GM13977 (cell line): Measurements from ENCODE around the gene GRAMD2B.
"Not testable (repeated sequence)": the region's sequence is repeated elsewhere in the genome, so short reads cannot be mapped to it uniquely, and the experiment has no call there.

Experiments used
- DNase-seq: peaks from one replicate; pipeline ENCODE4 v3.0.0; 2012; ENCODE audit warnings: low spot score
- in situ Hi-C: fragments of 300-500 bp; cut with MboI; formaldehyde crosslinking; loops from one replicate; pipeline ENCODE4 v1.12.0; 2022; ENCODE audit warnings: low sequenced_read_pairs, low pct_unique_long_range_greater_than_20kb, mixed read lengths, inconsistent platforms; ENCODE audit not compliant: unreplicated experiment
- TF ChIP-seq, protein P1 (sequence below): IDR thresholded peaks from 2 replicates; pipeline ENCODE4 v1.5.1; 2012; ENCODE audit warnings: mild to moderate bottlenecking, control low read depth; ENCODE audit not compliant: insufficient read depth; ENCODE audit errors: extremely low read depth, missing control alignments

Gene GRAMD2B

GRCh38 chr5:126438868-126439267, 15.7 kb downstream of the GRAMD2B start:
- TF ChIP-seq, protein P1, sequence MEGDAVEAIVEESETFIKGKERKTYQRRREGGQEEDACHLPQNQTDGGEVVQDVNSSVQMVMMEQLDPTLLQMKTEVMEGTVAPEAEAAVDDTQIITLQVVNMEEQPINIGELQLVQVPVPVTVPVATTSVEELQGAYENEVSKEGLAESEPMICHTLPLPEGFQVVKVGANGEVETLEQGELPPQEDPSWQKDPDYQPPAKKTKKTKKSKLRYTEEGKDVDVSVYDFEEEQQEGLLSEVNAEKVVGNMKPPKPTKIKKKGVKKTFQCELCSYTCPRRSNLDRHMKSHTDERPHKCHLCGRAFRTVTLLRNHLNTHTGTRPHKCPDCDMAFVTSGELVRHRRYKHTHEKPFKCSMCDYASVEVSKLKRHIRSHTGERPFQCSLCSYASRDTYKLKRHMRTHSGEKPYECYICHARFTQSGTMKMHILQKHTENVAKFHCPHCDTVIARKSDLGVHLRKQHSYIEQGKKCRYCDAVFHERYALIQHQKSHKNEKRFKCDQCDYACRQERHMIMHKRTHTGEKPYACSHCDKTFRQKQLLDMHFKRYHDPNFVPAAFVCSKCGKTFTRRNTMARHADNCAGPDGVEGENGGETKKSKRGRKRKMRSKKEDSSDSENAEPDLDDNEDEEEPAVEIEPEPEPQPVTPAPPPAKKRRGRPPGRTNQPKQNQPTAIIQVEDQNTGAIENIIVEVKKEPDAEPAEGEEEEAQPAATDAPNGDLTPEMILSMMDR: no peak
- in situ Hi-C loops: no loop called here
- no peak for DNase-seq

GRCh38 chr5:126439724-126440123, 16.5 kb downstream of the GRAMD2B start:
- DNase-seq, in situ Hi-C loops: not testable (repeated sequence)

DNA sequence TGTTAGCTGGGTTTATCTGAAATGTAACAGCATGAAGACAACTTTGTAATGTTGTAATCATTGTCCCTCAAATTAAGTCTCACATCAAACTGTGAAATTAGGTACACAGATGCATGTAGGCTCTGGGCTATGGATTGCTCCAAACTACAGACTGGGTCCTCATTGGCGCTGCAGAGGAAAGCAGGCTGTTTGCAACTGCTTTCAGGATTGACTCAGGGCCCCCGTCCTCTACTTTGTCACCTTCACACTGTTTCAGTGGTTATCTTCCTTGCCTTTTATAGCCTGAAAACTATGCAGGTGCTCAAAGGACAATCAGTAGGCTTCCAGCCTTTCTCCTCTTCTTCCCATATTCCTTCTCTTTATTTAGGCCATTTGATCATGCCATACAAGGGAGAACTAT, 18.0 kb downstream of the GRAMD2B start:
- TF ChIP-seq, protein P1: no peak
- in situ Hi-C loops: no loop called here
- no peak for DNase-seq

GRCh38 chr5:126443374-126443851, 20.2 kb downstream of the GRAMD2B start:
- in situ Hi-C loops: no loop called here
- TF ChIP-seq, protein P1: no peak

DNA sequence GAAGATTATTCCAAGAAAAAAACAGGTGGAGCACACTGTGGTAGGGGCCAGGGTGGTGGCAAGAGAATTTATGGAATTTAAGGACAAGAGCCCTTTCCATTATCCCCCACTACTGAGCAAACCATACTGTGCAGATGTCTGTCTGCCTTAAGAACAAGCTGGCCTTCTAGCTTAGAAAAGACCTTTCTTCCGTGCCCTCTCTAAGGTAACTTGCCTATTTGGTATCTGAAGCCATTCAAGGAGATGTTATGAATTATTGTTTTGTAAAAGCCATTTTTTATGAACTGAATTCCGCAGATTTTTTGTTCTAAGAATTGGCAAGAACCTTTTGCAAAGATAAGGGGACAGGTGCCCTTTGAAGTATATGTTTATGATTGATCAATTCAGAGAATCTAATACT, 20.9 kb downstream of the GRAMD2B start:
- TF ChIP-seq, protein P1: no peak
- no peak for DNase-seq

More at GRCh38 chr5:126443374-126443851, 20.2 kb downstream of the GRAMD2B start:
- DNase-seq: peak; percentile 34

DNA sequence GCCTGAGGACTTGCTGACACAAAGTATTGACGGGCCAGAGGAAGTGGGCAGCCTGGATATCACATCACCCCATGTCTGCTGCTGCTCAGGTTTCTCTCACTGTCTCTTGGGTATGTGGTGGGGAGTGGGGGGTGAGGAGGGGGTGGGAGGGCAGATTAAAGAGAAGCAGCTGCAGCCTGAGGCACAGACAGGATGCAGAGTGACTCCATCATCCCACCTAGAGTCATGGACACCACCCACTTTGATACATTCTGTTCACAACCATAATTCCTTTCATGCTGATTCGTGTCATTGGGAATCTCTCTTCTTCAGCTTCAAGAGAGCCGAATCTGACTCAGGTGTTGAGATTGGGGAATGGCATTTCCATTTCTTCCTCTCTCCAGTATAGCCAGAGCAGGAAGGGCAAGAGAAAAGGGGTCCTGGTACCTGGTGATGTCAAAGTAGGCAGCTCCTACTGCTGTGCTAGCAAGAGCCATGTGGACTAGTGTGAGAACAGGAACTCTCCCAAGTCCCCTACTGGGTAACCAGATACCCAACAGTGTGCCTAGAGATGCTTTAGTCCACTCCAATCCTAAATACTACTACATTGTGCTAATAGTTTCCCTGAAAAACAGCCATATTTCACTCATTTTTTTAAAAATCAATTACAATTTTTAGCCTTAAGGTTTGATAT, 22.4 kb downstream of the GRAMD2B start:
- in situ Hi-C loops: no loop called here
- TF ChIP-seq, protein P1: no peak
- DNase-seq: no peak

More for the DNA sequence above, 20.9 kb downstream of the GRAMD2B start:
- in situ Hi-C loops: no loop called here

- TF ChIP-seq, protein P1: no peak
- peak; percentile 44 for DNase-seq
- in situ Hi-C loops: no loop called here
These were observed 23.5 kb downstream of the GRAMD2B start for GRCh38 chr5:126446498-126447224.
